ENCODE data around the gene CASK. TPM values are rescaled to one million over a fixed set of nuclear protein-coding genes. Genes with fewer than 3 reads are reported as not detected.

Gene CASK
- total RNA-seq, 1 donor from 2014 or later, result 58.8 TPM

GRCh38 chrX:41837270-41837944 lies 85.9 kb downstream of the CASK start:
- no peak for DNase-seq (ENCODE audit: low read depth)
- no peak overlapping the region for H3K4me3 ChIP-seq (ENCODE audit: low read depth, low read length)
- TF ChIP-seq, protein P1, sequence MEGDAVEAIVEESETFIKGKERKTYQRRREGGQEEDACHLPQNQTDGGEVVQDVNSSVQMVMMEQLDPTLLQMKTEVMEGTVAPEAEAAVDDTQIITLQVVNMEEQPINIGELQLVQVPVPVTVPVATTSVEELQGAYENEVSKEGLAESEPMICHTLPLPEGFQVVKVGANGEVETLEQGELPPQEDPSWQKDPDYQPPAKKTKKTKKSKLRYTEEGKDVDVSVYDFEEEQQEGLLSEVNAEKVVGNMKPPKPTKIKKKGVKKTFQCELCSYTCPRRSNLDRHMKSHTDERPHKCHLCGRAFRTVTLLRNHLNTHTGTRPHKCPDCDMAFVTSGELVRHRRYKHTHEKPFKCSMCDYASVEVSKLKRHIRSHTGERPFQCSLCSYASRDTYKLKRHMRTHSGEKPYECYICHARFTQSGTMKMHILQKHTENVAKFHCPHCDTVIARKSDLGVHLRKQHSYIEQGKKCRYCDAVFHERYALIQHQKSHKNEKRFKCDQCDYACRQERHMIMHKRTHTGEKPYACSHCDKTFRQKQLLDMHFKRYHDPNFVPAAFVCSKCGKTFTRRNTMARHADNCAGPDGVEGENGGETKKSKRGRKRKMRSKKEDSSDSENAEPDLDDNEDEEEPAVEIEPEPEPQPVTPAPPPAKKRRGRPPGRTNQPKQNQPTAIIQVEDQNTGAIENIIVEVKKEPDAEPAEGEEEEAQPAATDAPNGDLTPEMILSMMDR (conservative IDR thresholded peaks at IDR 0.05; ENCODE audit: low read depth, low read length), result no peak

- TF ChIP-seq, protein P1 (conservative IDR thresholded peaks at IDR 0.05; ENCODE audit: low read depth, low read length), result no peak
- DNase-seq (ENCODE audit: low read depth), result no peak
- no peak overlapping the region for H3K4me3 ChIP-seq (ENCODE audit: low read depth, low read length)
Observed at GRCh38 chrX:41828826-41829225, 94.5 kb downstream of the CASK start.

DNA sequence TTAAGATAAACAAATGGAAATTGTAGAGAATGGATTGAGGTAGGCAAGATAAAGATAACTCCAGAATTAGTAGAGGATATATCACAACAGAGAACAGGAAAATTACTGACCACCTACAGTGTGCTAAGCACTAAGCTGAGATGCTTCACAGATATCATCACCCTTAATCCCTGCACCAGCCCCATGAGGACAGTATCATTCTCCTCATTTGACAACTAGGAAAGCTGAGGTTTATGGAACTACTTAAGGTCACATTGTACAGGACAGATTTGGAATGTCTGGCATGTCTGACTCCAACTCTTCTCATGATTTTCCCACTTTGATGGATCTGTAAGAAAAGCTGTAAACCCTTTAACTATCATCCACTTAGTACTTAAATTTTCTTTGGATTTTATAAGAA lies 95.5 kb downstream of the CASK start:
- no peak for DNase-seq (ENCODE audit: low read depth)
- TF ChIP-seq, protein P1 (conservative IDR thresholded peaks at IDR 0.05; ENCODE audit: low read depth, low read length), result no peak
- no peak overlapping the region for H3K4me3 ChIP-seq (ENCODE audit: low read depth, low read length)

DNA sequence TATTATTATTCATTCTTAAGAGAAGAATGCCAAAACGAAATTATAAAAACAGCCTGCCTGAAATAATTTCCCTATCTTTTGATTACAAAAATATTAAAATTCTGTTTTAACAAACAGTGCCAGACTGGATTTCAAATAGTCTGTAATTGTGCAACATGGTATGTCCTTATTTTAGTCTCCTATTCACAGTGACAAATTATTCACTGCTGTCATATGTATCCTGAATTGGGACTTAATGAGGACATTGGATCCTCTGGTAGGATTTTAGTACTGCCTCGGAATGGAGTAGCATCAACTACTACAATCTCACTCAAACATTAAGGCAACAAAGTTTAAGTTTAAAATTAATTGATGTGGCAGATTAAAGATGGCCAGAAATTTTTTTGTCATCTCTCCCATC lies 97.6 kb downstream of the CASK start:
- TF ChIP-seq, protein P1 (conservative IDR thresholded peaks at IDR 0.05; ENCODE audit: low read depth, low read length), result no peak
- DNase-seq (ENCODE audit: low read depth), result no peak

DNA sequence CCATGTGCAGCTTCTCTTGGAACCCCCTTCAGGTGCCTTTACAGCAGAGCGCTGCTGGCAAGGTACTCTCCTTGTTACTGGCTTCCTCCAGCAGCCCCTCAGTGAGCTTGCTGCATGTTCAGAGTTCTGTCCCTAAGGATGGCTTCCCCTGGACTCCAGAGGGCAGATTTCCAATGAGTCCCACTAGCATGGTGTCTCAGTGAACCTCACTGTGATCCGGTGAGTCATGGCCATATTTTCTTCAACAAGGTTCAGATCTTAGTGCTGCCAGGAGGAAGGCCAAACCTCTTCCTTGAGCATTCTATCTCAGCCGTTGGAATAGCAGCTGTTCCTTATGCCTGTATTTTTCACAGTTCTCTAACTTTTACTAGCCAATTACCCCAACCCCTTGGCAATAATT lies 98.8 kb downstream of the CASK start:
- no peak overlapping the region for H3K4me3 ChIP-seq (ENCODE audit: low read depth, low read length)
- DNase-seq (ENCODE audit: low read depth), result no peak
- TF ChIP-seq, protein P1 (conservative IDR thresholded peaks at IDR 0.05; ENCODE audit: low read depth, low read length), result no peak

More for the DNA sequence above, 97.6 kb downstream of the CASK start:
- H3K4me3 ChIP-seq (ENCODE audit: low read depth, low read length), result no peak overlapping the region

- TF ChIP-seq, protein P1 (conservative IDR thresholded peaks at IDR 0.05; ENCODE audit: low read depth, low read length), result no peak
- H3K4me3 ChIP-seq (ENCODE audit: low read depth, low read length), result no peak overlapping the region
- no peak for DNase-seq (ENCODE audit: low read depth)
Observed at GRCh38 chrX:41823402-41823801, 100.0 kb downstream of the CASK start.

GRCh38 chrX:41822892-41823291 lies 100.5 kb downstream of the CASK start:
- no peak for DNase-seq (ENCODE audit: low read depth)
- no peak overlapping the region for H3K4me3 ChIP-seq (ENCODE audit: low read depth, low read length)
- TF ChIP-seq, protein P1 (conservative IDR thresholded peaks at IDR 0.05; ENCODE audit: low read depth, low read length), result no peak

Measured in epithelial cell of proximal tubule (primary cell).